T follicular helper cell (primary cell): ENCODE data around the gene TRABD2B.

Source experiments
- DNase-seq: peaks from one replicate; pipeline ENCODE4 v3.0.0-alpha.2; 2020; ENCODE audit warnings: low read depth

TRABD2B gene

DNA sequence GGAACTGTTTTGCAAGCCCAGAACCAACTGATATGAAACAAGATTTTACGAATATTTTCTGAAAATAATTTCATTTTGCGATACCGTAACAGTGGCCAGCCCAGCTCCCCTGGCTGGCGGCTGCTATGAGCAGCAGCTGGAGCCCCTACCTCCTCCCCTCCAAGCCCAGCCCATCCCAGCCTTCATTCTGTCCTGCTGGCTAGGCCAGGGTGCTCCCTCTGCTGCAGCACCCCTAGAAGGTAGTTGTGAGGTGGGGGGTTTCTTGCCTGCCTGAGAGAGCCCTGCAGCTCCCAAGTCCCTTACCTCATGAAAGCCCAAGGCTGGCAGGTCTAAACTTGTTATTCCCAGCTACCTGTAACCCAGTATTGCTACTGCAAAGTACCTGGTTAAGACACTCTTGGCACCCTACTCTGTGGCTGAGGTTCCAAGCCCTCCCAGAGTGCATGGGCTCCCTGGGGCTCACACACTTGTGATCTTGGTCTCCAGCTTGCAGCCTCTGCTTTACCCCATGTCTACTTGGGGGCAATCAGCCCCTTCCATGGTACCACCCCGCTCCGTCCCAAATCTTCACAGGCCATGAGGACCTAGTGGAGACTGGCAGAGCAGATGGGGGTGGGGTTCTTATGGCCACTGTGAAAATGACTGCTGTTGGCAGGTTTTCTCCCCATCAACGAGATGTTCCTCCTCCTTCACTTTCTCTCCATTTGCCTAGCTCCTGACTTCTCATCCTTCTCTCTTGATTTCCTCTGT, 239.8 kb downstream of the TRABD2B start:
- no peak for DNase-seq

DNA sequence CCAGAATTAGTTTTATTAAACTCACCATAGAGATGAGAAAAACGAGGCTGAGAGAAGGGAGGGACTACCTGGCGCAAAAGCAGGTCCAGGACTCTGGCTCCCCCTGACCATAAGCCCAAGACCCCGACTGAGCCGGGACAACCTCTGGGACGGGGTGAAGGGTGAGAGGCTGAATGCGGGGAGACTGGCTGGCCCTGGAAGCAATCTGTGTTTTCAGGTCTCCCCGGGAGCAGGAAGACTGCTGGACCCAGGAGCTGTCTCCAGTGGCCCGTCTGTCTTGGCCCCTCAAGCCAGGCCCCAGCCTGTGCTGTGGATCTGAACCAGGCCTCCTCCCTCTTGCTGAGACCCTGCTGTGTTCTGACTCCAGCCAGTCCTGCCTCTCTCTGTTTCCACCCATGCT, 240.8 kb downstream of the TRABD2B start:
- no peak for DNase-seq

GRCh38 chr1:47756006-47756405, 241.2 kb downstream of the TRABD2B start:
- no peak for DNase-seq

GRCh38 chr1:47755101-47755990, 241.8 kb downstream of the TRABD2B start:
- DNase-seq: peak; percentile 19

DNA sequence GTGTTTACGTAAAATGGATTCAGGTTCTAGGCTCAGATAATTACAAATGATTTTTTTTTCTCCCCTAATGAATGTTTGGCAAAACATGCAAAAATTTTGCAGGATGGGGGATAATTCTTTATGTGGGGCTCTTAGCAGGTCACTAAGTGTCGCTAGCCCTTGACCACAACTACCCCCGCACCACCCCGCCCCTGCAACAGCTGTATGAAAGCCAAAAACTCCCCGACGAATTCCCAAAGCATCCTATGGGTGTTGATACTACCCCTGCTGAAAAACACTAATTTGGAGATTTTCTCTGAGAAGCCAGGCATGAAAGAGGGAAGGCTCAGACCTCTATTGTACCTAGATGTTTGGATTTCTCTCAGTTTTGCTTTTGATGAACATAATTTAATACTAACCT, 243.0 kb downstream of the TRABD2B start:
- no peak for DNase-seq

GRCh38 chr1:47753808-47754207, 243.4 kb downstream of the TRABD2B start:
- no peak for DNase-seq

DNA sequence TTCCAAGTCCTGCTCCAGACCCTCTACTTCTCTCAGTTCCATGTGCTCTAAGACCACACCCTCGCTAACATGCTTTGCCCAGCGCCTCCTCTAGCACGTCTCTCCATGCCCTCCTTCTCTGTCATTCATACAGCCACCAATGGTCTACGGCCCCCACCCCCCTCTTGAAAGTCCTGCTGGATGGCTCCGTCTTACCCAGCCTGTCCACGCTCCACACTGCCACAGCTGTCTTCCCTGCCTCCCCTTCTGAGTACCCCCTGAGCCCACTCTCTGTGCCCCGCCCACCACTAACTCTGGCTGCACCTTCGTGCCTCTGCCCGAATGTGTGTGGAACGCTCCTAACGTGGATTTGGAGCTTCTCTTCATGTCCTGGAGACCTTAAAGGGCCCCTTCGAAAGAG, 244.6 kb downstream of the TRABD2B start:
- DNase-seq: no peak

DNA sequence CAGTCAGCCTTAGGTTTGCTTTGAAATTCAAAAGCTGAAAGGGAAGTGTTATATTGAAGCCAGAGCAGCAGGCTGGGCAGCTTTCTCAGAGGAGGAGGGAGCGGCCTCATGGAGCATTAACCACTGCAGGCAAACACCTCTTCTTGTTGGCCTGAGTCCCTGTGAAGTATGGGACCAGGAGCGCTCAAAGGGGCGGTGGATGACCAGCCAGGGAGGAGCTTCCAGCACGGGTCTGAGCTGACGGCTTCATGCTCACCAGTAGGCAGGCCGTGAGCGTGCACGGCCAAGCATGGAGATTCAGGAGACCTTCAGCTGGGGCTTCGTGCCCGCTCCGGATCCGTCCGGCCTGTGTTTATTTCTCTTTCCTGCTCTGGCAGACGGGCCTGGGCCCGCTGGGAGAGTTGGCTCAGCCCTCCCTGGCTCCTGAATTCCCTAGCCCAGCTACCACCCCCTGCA, 245.2 kb downstream of the TRABD2B start:
- no peak for DNase-seq

DNA sequence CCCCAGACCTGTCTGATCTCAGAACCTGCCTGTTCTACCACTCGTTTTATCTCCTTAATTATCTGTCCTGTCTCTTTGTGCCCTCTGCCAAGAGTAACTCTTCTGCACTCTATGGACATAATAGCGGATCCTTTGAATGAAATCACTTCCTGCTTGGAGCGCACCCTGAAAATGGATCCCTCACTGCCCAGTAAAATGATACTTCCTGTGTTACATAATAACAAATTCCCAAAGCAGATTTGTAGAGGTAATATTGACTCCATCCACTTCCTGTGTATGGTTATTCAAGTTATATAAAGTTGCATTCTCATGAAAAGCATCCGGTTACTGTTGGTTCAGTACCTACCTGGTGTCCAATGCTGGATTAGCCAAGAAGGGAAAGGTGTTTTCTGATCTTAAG, 246.0 kb downstream of the TRABD2B start:
- DNase-seq: no peak

DNA sequence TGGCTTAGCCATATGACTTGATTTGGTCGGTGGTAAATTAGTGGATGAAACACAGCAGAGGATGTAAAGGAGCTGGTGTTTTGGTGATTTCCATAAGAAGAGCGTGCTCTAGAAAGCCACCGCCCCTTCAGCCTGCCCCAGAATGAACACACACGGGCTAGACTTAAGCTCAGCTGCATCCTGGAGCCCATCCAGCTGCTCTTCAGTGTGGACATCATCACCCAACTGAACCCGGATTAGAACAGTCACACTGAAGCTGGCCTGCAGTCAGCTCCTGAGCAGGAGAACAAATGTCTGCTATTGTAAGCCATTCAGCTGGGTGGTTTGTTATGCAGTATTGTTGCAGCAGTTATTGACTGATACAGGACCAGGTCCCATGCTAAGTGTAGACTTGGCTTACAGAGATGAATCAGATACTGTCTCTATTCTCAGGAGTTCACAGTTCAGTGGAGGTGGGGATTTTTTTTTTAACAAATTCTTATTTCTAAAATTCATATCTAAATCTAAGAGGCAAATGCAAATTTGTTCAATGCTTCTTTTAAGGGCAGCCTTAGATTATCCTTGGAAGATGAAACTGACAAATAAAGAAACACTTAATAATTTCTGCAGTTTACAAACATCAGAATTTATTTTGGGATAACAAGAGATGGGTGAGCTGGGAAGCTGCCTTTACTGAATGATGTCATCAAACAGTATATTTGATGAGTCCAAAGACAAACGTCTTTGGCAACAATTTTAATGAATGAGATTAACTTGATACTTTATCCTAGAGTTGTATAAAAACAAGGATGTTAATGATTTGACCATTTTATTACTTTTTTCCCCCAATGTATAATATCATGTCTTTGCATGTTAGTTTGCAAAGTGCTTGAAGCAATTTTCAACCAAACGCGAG, 251.2 kb downstream of the TRABD2B start:
- no peak for DNase-seq

DNA sequence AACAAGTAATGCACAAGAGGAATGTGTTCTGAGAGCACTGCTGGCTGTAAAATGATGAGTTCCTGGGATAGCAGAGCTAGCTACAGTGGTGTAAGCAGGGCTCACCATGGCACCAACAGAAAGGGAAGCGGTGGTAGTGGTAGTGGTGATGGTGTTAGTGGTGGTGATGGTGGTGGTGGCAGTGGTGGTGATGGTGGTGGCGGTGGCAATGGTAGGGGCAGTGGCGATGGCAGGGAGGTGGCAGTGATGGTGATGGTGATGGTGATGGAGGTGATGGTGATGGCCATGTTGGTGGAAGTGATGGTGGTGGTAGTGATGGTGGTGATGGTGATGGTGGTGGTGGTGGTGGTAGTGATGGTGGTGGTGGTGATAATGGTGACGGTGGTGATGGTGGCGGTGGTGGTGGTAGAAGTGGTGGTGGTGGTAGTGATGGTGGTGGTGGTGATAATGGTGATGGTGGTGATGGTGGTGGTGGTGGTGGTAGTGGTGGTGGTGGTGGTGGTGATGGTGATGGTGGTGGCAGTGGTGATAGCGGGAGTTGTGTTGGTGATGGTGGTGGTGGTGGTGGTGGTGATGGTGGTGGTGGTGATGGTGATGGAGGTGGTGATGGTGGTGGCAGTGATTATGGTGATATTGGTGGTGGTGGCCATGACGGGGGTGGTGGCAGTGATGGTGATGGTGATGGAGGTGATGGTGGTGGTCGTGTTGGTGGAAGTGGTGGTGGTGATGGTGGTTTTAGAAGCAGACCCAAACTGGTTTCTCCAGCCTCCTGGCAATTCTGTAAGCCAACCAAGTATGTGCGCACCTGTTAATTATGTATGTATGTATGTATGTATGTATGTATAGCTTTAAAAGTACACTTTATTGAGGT, 254.1 kb downstream of the TRABD2B start:
- no peak for DNase-seq

DNA sequence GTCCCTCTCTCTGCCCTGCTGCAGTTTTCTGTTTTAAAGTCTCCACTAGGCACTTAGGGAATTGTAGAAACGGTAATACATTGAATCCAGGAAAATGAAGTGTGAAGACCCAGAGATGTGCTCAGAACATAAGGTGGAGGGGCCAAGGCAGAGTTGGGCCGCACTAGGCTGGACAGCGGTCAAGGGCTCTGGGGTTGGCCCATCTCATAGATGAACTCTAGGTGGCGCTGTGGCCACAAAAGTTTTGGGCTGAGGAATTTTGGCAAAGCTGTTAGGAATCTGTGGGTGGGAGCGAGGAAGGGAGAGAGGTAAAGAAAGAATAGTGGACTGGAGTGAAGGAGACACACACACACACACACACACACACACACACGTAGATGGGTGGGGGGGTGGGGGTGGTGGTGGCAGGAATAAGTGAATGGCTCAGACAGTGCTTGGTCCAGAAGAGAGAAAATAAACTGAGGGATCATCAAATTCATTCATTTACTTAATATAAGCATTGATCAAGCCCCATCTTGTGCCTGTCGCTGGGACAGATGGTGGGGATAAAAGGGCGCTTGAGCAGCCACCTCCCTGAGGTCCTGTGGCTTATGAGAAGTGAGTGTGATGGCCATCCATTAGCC, 258.5 kb downstream of the TRABD2B start:
- no peak for DNase-seq

GRCh38 chr1:47732489-47732888, 264.7 kb downstream of the TRABD2B start:
- no peak for DNase-seq

DNA sequence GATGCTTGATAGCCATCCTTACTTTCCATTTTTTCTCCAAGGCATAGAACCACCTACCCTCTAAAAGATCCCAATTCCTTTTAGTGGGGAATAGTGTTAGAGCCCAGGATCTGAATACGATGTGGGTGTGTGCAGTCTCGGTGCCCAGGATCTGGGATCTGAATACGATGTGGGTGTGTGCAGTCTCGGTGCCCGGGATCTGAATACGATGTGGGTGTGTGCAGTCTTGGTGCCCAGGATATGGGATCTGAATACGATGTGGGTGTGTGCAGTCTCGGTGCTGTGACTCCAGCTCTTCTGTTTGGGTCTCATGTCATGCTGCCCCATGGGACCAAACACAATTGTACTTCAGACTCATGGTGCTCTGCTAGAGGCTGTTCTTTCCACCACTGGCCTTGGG, 265.5 kb downstream of the TRABD2B start:
- no peak for DNase-seq

DNA sequence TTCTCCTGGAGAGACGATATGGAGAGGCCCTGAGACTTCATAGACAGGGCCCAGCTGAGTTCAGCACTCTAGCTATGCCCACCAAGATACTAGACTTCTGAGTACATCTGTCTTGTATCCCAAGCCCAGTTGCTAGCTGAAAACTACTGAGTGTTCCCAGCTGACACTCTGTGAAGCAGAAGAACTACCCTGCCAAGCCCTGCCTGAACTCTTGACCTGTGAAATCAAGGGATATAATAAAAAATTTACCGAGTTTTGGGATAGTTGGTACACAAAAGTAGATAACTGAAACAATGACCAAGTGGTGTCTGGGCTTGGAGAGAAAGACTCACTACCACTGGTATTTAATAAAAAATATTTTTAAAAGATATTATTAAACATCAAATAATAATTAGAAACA, 267.5 kb downstream of the TRABD2B start:
- DNase-seq: no peak

GRCh38 chr1:47727697-47728085, 269.5 kb downstream of the TRABD2B start:
- no peak for DNase-seq

GRCh38 chr1:47727051-47727696, 270.0 kb downstream of the TRABD2B start:
- no peak for DNase-seq

DNA sequence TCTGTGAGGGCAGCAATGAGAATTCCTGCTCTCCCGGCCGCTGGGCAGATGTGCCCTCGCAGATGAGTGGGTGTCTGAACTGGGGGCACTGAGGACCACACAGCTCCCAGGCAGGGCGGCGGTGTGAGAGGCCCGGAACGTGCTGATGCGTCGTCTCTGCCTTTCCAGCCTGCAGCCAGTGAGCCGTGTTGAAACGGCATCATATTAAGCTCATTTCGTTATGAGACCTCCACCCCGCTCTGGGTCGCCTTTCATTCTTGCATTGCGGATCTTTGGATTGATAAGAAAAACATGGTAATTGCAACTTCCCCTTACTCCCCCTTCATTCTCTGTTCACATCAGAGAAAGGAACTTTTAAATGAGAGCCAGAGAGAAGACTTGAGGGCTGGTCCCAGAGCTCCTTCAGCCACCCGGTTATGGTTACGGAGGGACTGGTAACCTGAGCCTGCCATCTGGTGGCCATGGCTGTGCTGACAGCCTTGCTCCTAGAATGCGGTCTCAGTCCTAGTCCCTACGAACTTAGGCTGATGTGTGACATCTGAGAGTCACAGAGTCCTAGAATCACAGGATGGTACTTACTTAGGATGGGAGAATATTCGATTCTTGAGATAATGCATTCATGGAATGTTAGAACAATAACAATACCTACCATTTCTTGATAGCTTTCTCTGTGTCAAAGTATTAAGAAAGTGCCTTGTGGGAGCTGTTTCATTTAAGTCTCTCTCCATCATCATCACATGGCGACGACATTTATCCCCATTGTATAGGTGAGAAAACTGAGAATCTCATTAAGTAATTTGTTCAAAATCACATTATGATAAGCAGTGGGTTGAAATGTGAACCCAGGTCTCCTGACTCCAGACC, 271.0 kb downstream of the TRABD2B start:
- DNase-seq: peak; percentile 34

DNA sequence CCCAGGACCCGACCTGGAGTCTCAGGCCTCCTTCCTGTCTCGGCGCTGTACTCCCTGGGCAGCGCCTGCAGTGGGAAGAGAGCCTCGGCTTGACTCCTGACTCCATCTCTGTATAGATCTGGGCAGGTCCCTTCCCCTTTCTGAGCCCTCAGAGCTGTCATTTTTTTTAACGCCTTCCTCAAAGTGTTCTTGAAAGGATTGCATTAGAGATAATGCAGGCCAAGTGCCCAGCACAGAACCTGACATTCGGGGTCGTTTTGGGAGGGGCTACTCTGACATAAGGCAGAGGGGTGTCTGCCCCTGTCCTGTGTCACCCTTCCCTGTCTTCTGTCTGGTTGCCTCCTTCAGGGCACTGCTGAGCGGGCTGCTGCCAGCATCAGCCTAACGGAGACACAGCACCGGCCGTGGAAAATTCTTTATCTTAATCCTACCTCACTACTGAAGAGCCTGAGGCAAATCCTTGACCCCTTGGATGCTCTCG, 271.6 kb downstream of the TRABD2B start:
- no peak for DNase-seq
